DND-41 (cell line): ENCODE results near the gene ZNF501.

Source experiments
- ATAC-seq: fragments of 200-7000 bp; cut with Tn5 transposase; 3 replicates; pipeline ENCODE4 v1.9.1; 2021; ENCODE audit warnings: low read depth; ENCODE audit not compliant: insufficient read depth
- DNase-seq: peaks from one replicate; pipeline ENCODE4 v3.0.0-alpha.2; 2020
- H2AFZ ChIP-seq: 2 replicates; pipeline ENCODE4 v1.6.0; 2012; ENCODE audit warnings: low read depth, low read length
- H3K27ac ChIP-seq: 2 replicates; pipeline ENCODE4 v1.5.1; 2012; ENCODE audit warnings: low read length, inconsistent platforms
- H3K27me3 ChIP-seq: fragments of 200-600 bp; sonication (generic); 2 replicates; pipeline ENCODE4 v1.6.0; 2012; ENCODE audit warnings: low read length, mild to moderate bottlenecking, inconsistent platforms; ENCODE audit not compliant: insufficient read depth, poor library complexity
- H3K36me3 ChIP-seq: 2 replicates; pipeline ENCODE4 v1.5.1; 2012; ENCODE audit warnings: low read length, inconsistent platforms; ENCODE audit not compliant: insufficient read depth
- H3K4me1 ChIP-seq: 2 replicates; pipeline ENCODE4 v1.5.1; 2012; ENCODE audit warnings: mild to moderate bottlenecking, low read length; ENCODE audit not compliant: insufficient read depth
- H3K4me2 ChIP-seq: 2 replicates; pipeline ENCODE4 v1.6.0; 2012; ENCODE audit warnings: mild to moderate bottlenecking, moderate library complexity, low read length, inconsistent platforms; ENCODE audit not compliant: insufficient read depth
- H3K4me3 ChIP-seq, 2 experiments: fragments of 200-600 bp in 1 of 2; shearing (Covaris generic) in 1 of 2; 2 replicates each; pipeline ENCODE4 v1.5.1; 2012 to 2016; ENCODE audit warnings: inconsistent platforms in 2 of 2, low read length in 2 of 2, mild to moderate bottlenecking in 2 of 2, low read depth in 1 of 2, moderate library complexity in 1 of 2
- H3K79me2 ChIP-seq: 2 replicates; pipeline ENCODE4 v1.6.0; 2012; ENCODE audit warnings: low read length, inconsistent platforms; ENCODE audit not compliant: insufficient read depth
- H3K9ac ChIP-seq: 2 replicates; pipeline ENCODE4 v1.6.0; 2012; ENCODE audit warnings: low read depth, mild to moderate bottlenecking, inconsistent platforms, low read length, moderate library complexity
- H3K9me3 ChIP-seq: 2 replicates; pipeline ENCODE4 v1.5.1; 2012; ENCODE audit warnings: low read length, moderate library complexity, mild to moderate bottlenecking, inconsistent platforms; ENCODE audit not compliant: insufficient read depth, severe bottlenecking
- H4K20me1 ChIP-seq: 2 replicates; pipeline ENCODE4 v1.6.0; 2012; ENCODE audit warnings: low read length; ENCODE audit not compliant: insufficient read depth
- EZH2 ChIP-seq: IDR thresholded peaks from 3 replicates; pipeline ENCODE4 v1.6.1; 2012; ENCODE audit warnings: borderline replicate concordance, low read depth, mild to moderate bottlenecking, moderate library complexity, low read length, inconsistent platforms; ENCODE audit not compliant: severe bottlenecking
- TF ChIP-seq, protein P1 (sequence below): IDR thresholded peaks from 2 replicates; pipeline ENCODE4 v1.5.1; 2012; ENCODE audit warnings: borderline replicate concordance, low read length, moderate library complexity, mild to moderate bottlenecking; ENCODE audit not compliant: poor library complexity, severe bottlenecking; ENCODE audit errors: extremely low read depth

ZNF501 gene

DNA sequence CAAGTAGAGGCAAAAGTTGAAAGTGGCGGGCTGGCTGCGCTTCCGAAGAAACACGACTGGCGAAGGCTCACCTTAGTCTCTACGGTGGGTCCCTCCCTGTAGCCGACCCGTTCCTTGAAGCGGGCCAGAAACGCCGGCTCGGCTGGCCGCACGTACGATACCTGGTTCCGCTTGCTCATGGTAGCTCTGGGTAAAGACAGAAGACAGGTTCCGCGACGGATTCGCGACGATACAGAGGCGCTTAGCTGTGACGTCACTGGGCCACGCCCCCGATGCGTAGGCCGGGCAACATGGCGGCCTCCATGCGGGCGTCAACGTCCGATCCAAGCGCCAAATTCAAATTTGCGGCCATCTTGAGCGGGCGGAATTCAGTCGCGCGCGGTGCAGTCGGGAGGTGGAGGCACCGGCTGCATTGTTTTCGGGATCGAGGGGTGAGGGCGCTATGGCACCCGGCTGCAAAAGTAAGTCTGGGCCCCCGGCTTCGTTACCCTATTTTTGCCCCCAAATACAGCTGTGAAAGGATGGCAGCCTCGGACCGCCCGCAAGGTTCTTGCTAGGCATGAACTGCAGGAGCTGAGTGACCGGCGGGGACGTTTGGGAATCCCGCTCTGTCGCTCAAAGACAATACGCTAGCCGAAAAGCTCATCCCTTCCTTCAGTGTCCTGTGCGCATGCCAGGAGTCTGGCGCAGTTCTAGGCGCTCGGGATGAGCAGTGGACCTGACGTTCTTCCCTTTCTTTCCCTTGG lies 32.2 kb downstream of the ZNF501 start, which contains the start of the genes KIAA1143 and KIF15:
KIAA1143 (minus strand) TSS at position 196 of the 746 bp plus-strand sequence; CDS start at position 179, 17 bp downstream.
KIF15 (plus strand) TSS at position 371 of the 746 bp plus-strand sequence; CDS start at position 443, 72 bp downstream.
- Histone ChIP-seq H3K4me3 (peak within 1 kb of the TSS; percentile 95 to 96), H3K9me3 (peaks cover 14% of the 10 kb centered on the region), H3K4me2 (peak within 1 kb of the TSS; percentile 87), H3K27me3 (no peaks in the 10 kb centered on the region), H3K79me2 (peaks cover 97% of the 10 kb centered on the region), H3K36me3 (peaks cover 61% of the 10 kb centered on the region), H2AFZ (peak within 1 kb of the TSS; percentile 89), H3K9ac (peak within 1 kb of the TSS; percentile 88), H3K4me1 (peaks cover 59% of the 10 kb centered on the region), H4K20me1 (peaks cover 8% of the 10 kb centered on the region; the same call in 1 of the 2 replicates), H3K27ac (peak within 1 kb of the TSS; percentile 95)
- no peak for TF ChIP-seq EZH2
- TF ChIP-seq, protein P1, sequence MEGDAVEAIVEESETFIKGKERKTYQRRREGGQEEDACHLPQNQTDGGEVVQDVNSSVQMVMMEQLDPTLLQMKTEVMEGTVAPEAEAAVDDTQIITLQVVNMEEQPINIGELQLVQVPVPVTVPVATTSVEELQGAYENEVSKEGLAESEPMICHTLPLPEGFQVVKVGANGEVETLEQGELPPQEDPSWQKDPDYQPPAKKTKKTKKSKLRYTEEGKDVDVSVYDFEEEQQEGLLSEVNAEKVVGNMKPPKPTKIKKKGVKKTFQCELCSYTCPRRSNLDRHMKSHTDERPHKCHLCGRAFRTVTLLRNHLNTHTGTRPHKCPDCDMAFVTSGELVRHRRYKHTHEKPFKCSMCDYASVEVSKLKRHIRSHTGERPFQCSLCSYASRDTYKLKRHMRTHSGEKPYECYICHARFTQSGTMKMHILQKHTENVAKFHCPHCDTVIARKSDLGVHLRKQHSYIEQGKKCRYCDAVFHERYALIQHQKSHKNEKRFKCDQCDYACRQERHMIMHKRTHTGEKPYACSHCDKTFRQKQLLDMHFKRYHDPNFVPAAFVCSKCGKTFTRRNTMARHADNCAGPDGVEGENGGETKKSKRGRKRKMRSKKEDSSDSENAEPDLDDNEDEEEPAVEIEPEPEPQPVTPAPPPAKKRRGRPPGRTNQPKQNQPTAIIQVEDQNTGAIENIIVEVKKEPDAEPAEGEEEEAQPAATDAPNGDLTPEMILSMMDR: peak; percentile 48
- DNase-seq: peak; percentile 96
- peak; percentile 92 for ATAC-seq

DNA sequence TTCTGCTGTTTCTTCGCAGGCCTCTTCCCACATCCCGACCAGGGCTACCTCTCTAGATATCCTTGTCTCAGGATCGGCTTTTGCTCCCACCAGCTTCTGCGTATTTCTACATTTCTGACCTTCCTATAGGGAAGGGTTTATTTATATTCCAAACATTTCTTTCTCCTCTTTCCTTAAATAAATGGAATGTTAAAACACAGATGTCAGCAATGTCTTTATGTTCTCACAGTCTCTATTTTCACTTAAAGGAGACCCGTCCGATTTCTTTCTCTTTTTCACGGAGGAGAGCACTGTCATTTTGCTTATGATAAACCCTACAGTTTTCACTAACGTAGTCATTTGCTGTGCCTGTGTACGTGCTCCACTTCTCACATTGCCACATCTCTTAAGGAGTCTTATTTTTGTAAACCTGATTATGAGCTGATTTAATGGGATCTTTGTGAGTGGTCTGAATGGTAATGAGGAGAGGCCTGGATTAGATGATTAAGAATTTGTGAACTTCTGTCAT lies 32.8 kb downstream of the ZNF501 start:
- peaks cover 5% of the 10 kb centered on the region; the same call in 1 of the 2 replicates for H4K20me1 ChIP-seq
- H3K9me3 ChIP-seq: peaks cover 14% of the 10 kb centered on the region
- H3K4me2 ChIP-seq: peak overlapping the region; percentile 70
- H3K4me1 ChIP-seq: peaks cover 59% of the 10 kb centered on the region
- DNase-seq: no peak
- TF ChIP-seq, protein P1: no peak
- peaks cover 96% of the 10 kb centered on the region for H3K79me2 ChIP-seq
- H3K27ac ChIP-seq: peak overlapping the region; percentile 95
- peak overlapping the region; percentile 89 for H2AFZ ChIP-seq
- ATAC-seq: no peak
- no peaks in the 10 kb centered on the region for H3K27me3 ChIP-seq
- peak overlapping the region; percentile 95 to 96 for H3K4me3 ChIP-seq
- peak overlapping the region; percentile 88 for H3K9ac ChIP-seq
- H3K36me3 ChIP-seq: peaks cover 61% of the 10 kb centered on the region

DNA sequence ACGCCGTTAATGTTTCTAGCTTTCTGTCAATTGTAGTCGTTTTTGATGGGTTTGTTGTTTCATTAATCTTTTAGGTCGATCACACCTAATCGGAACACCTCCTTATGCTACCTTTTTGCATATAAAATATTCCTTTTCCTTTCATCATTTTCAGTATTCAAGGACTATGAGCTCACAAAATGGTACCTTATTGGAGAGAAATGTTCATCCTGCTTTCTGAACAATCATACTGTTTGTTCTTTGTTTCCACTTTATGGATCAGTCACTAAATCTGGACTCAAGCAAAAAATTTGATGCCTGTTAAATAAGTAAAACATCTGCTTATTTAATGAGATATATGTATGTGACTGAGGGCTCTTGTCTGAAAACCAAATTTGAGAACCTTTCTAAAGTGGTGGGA lies 33.3 kb downstream of the ZNF501 start:
- H2AFZ ChIP-seq: peak overlapping the region; percentile 89
- H3K27me3 ChIP-seq: no peaks in the 10 kb centered on the region
- TF ChIP-seq, protein P1: no peak
- no peak for TF ChIP-seq EZH2
- peaks cover 4% of the 10 kb centered on the region; the same call in 1 of the 2 replicates for H4K20me1 ChIP-seq
- DNase-seq: no peak
- ATAC-seq: no peak
- peaks cover 60% of the 10 kb centered on the region for H3K36me3 ChIP-seq
- peaks cover 55% of the 10 kb centered on the region for H3K4me1 ChIP-seq
- H3K9ac ChIP-seq: peak overlapping the region; percentile 88
- peak overlapping the region; percentile 70 for H3K4me2 ChIP-seq
- peaks cover 96% of the 10 kb centered on the region for H3K79me2 ChIP-seq
- H3K9me3 ChIP-seq: peaks cover 14% of the 10 kb centered on the region
- peak overlapping the region; percentile 95 for H3K27ac ChIP-seq
- H3K4me3 ChIP-seq: peak overlapping the region; percentile 95 to 96
